DMS 273 (cell line): Measurements from ENCODE around the gene KMT5C.

Experiments used
- DNase-seq: peaks from one replicate; lab custom pipeline; 2025; ENCODE audit not compliant: unreplicated experiment; lab: John Stamatoyannopoulos, UW

Gene KMT5C

GRCh38 chr19:55366790-55367189 is 27.1 kb downstream of the KMT5C start:
- no peak for DNase-seq

GRCh38 chr19:55368106-55368505 is 28.4 kb downstream of the KMT5C start:
- DNase-seq: no peak

- peak; percentile 79 for DNase-seq
Measured at GRCh38 chr19:55368701-55369563, 29.3 kb downstream of the KMT5C start.

- peak; percentile 74 for DNase-seq
Measured at GRCh38 chr19:55369653-55370304, 30.1 kb downstream of the KMT5C start.

GRCh38 chr19:55370305-55370988 is 30.8 kb downstream of the KMT5C start, which contains the start of gene IL11:
Gene IL11 (minus strand): TSS chr19:55370463. CDS start chr19:55370310, 153 bp downstream.
- no peak for DNase-seq

GRCh38 chr19:55372316-55373081 is 32.8 kb downstream of the KMT5C start:
- peak; percentile 37 for DNase-seq

GRCh38 chr19:55373306-55373992 is 33.8 kb downstream of the KMT5C start:
- DNase-seq: no peak

- peak; percentile 27 for DNase-seq
Measured at GRCh38 chr19:55373993-55374757, 34.5 kb downstream of the KMT5C start.

- peak; percentile 40 for DNase-seq
Measured at GRCh38 chr19:55376241-55376933, 36.7 kb downstream of the KMT5C start, which contains the start of gene TMEM190. Gene TMEM190 (plus strand): TSS chr19:55376826. CDS start chr19:55376854, 28 bp downstream.

GRCh38 chr19:55377356-55378131 is 37.9 kb downstream of the KMT5C start:
- peak; percentile 42 for DNase-seq

- peak; percentile 87 for DNase-seq
Measured at GRCh38 chr19:55379174-55379573, 39.5 kb downstream of the KMT5C start.

GRCh38 chr19:55382013-55382412 is 42.3 kb downstream of the KMT5C start:
- DNase-seq: no peak

- DNase-seq: no peak
Measured at GRCh38 chr19:55382522-55383054, 42.9 kb downstream of the KMT5C start.

GRCh38 chr19:55383279-55384130 is 43.8 kb downstream of the KMT5C start:
- peak; percentile 90 for DNase-seq

- DNase-seq: peak; percentile 65
Measured at GRCh38 chr19:55384131-55384919, 44.6 kb downstream of the KMT5C start, which contains the start of gene TMEM238. Gene TMEM238 (minus strand): TSS chr19:55384292. CDS start chr19:55384259, 33 bp downstream.
